HG03521 (cell line): ENCODE measurements around the gene ZBTB5.
"Not testable (repeated sequence)": the region's sequence is repeated elsewhere in the genome, so short reads cannot be mapped to it uniquely, and the experiment has no call there.

Source experiments
- ATAC-seq: cut with Tn5 transposase; IDR thresholded peaks from one replicate; pipeline ENCODE4 v1.9.1; 2021; ENCODE audit warnings: mild to moderate bottlenecking, moderate library complexity; ENCODE audit not compliant: unreplicated experiment

The ZBTB5 gene

GRCh38 chr9:37486616-37487548, 21.6 kb upstream of the ZBTB5 start:
- no peak for ATAC-seq

- no peak for ATAC-seq
These were observed 21.0 kb upstream of the ZBTB5 start for GRCh38 chr9:37486256-37486615.

GRCh38 chr9:37485389-37486255, 20.4 kb upstream of the ZBTB5 start, which contains the start of gene POLR1E:
Gene POLR1E, plus strand, starts transcription at chr9:37485948. Its CDS starts 100 bp downstream, at chr9:37486048.
- ATAC-seq = peak; percentile 95

- ATAC-seq = no peak
These were observed 15.5 kb upstream of the ZBTB5 start for GRCh38 chr9:37480759-37481158.

- ATAC-seq = not testable (repeated sequence)
These were observed 12.9 kb upstream of the ZBTB5 start for GRCh38 chr9:37477987-37478619.

GRCh38 chr9:37477443-37477842, 12.2 kb upstream of the ZBTB5 start:
- ATAC-seq = not testable (repeated sequence)

- ATAC-seq = no peak
These were observed 11.7 kb upstream of the ZBTB5 start for GRCh38 chr9:37476930-37477329.

GRCh38 chr9:37474438-37474837, 9.2 kb upstream of the ZBTB5 start:
- no peak for ATAC-seq

- ATAC-seq = not testable (repeated sequence)
These were observed 8.7 kb upstream of the ZBTB5 start for GRCh38 chr9:37473982-37474381.

GRCh38 chr9:37471942-37472684, 6.9 kb upstream of the ZBTB5 start:
- ATAC-seq = no peak

- ATAC-seq = no peak
These were observed 3.4 kb upstream of the ZBTB5 start for GRCh38 chr9:37468620-37469019.

GRCh38 chr9:37467530-37467929, 2.3 kb upstream of the ZBTB5 start:
- not testable (repeated sequence) for ATAC-seq

GRCh38 chr9:37466037-37466709, 923 bp upstream of the ZBTB5 start:
- peak; percentile 10 for ATAC-seq

- peak; percentile 34 for ATAC-seq
These were observed 613 bp downstream of the ZBTB5 start for GRCh38 chr9:37464426-37465248.

GRCh38 chr9:37464006-37464405, 1.2 kb downstream of the ZBTB5 start:
- no peak for ATAC-seq

- ATAC-seq = no peak
These were observed 8.4 kb downstream of the ZBTB5 start for GRCh38 chr9:37456817-37457216.

GRCh38 chr9:37455884-37456647, 9.2 kb downstream of the ZBTB5 start:
- no peak for ATAC-seq

GRCh38 chr9:37454238-37454637, 11.0 kb downstream of the ZBTB5 start:
- no peak for ATAC-seq
